Activated T-helper 2 cell treated with anti-CD3 and anti-CD28 coated beads, Interferon-gamma antibody, Interleukin-2, Interleukin-4, amounts not matched to agents 10 μg/mL and 5 μg/mL and 100 μg/mL, durations not matched to agents 14 hours and 24 hours and 36 hours (primary cell): Measurements from ENCODE around the gene ECSCR. TPM values are rescaled to one million over a fixed set of nuclear protein-coding genes. Genes with fewer than 3 reads are reported as not detected.
"Not testable (repeated sequence)": the region's sequence is repeated elsewhere in the genome, so short reads cannot be mapped to it uniquely, and the experiment has no call there.

Experiments
- DNase-seq: peaks from one replicate; pipeline ENCODE4 v3.0.0; 2021; ENCODE audit warnings: low spot score
- H3K27ac Mint-ChIP-seq: one replicate; pipeline ENCODE4 v1.8.0; 2021; ENCODE audit warnings: mixed read lengths
- H3K27me3 Mint-ChIP-seq: one replicate; pipeline ENCODE4 v1.8.0; 2021; ENCODE audit warnings: low read depth, mixed read lengths
- H3K36me3 Mint-ChIP-seq: one replicate; pipeline ENCODE4 v1.8.0; 2021; ENCODE audit warnings: low read depth, mixed read lengths
- H3K4me1 Mint-ChIP-seq: one replicate; pipeline ENCODE4 v1.8.0; 2021; ENCODE audit warnings: low read depth, mixed read lengths
- H3K4me3 Mint-ChIP-seq: one replicate; pipeline ENCODE4 v1.8.0; 2021; ENCODE audit warnings: low read depth, mild to moderate bottlenecking, moderate library complexity, mixed read lengths
- H3K9me3 Mint-ChIP-seq: one replicate; pipeline ENCODE4 v1.8.0; 2021; ENCODE audit warnings: mixed read lengths
- intact Hi-C: fragments of 100-400 bp; cut with micrococcal nuclease; formaldehyde crosslinking; loops from one replicate; pipeline ENCODE4 v1.15.1; 2023
- total RNA-seq: library from RNA; stranded (reverse); gene quantifications from 2 replicates; pipeline ENCODE4 v1.2.3, GENCODE V29; 2022

ECSCR gene
- total RNA-seq, 1 donor from 2014 or later, result 1.0 TPM

DNA sequence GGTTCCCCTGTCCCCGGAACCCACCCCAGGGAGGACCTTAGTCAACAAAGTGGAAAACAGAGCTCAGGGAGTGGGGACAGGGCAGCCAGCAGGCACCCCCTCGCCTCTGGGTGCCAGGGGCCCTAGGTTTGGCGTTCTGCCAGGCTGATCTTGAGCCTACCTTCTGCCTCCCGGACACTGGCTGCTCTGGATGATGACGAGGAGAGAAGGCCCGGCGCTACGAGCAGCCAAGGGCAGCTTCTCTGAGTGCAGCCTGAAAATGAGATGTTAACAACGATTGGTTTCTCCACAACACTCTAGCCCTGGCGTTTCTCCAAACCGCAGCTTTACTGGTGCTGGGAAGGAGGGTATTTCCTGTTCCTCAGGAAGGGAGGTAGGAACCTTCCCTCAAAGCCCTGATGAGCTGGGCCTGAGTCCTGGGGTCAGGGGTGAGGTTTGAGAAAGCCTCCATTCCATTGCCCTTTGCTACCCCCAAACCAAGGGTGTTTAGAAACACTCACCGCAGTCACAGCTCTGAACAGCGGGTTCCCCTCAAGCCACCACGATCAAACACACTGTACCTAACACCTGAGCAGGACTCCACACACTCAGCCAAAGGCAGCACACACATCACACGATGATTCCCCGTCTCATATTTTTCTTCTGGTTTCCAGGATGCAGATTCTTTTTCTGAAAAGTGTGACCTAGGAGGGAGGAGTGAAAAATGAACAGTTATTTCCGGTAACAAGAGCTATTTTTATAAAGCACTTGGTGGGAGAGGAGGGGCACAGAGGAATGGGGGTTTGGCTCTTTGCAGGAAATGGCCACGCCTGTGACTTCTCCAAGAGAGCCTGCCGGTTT is 19.7 kb upstream of the ECSCR start, which contains the start of gene STING1:
Gene STING1, minus strand, starts transcription at position 709 of the 840 bp plus-strand sequence. CDS start 1,054 bp downstream, outside the sequence.
- no peaks in the 10 kb centered on the region for H3K9me3 Mint-ChIP-seq
- peaks cover 30% of the 10 kb centered on the region for H3K4me1 Mint-ChIP-seq
- intact Hi-C loops, result loop anchor here (1.0 to 2.0 kb wide), 5 partner anchors 24 to 79 kb away; partner anchors contain the start of gene UBE2D2
- H3K27ac Mint-ChIP-seq, result peak within 1 kb of the TSS; percentile 99
- H3K4me3 Mint-ChIP-seq, result peak within 1 kb of the TSS; percentile 88
- peaks cover 45% of the 10 kb centered on the region for H3K36me3 Mint-ChIP-seq
- H3K27me3 Mint-ChIP-seq, result no peaks in the 10 kb centered on the region
- DNase-seq, result peak; percentile 55

- H3K4me3 Mint-ChIP-seq, result peak overlapping the region; percentile 88
- peaks cover 49% of the 10 kb centered on the region for H3K36me3 Mint-ChIP-seq
Measured at GRCh38 chr5:139481580-139482049, 19.1 kb upstream of the ECSCR start.

GRCh38 chr5:139481122-139481533 is 18.6 kb upstream of the ECSCR start:
- H3K4me3 Mint-ChIP-seq, result peak overlapping the region; percentile 88
- H3K27me3 Mint-ChIP-seq, result no peaks in the 10 kb centered on the region
- no peaks in the 10 kb centered on the region for H3K9me3 Mint-ChIP-seq
- H3K4me1 Mint-ChIP-seq, result peaks cover 32% of the 10 kb centered on the region
- no peak for DNase-seq
- intact Hi-C loops, result no loop called here
- H3K27ac Mint-ChIP-seq, result peak overlapping the region; percentile 99
- peaks cover 54% of the 10 kb centered on the region for H3K36me3 Mint-ChIP-seq

More at GRCh38 chr5:139481580-139482049, 19.1 kb upstream of the ECSCR start:
- DNase-seq, result no peak
- intact Hi-C loops, result loop anchor here (1.0 to 2.0 kb wide), 5 partner anchors 23 to 79 kb away; partner anchors contain the start of gene UBE2D2
- Mint-ChIP-seq H3K9me3 (no peaks in the 10 kb centered on the region), H3K4me1 (peaks cover 30% of the 10 kb centered on the region), H3K27ac (peak overlapping the region; percentile 99), H3K27me3 (no peaks in the 10 kb centered on the region)

GRCh38 chr5:139479729-139480128 is 17.2 kb upstream of the ECSCR start:
- H3K27ac Mint-ChIP-seq, H3K4me3 Mint-ChIP-seq, H3K27me3 Mint-ChIP-seq, DNase-seq, H3K9me3 Mint-ChIP-seq, intact Hi-C loops: not testable (repeated sequence)
- Mint-ChIP-seq H3K4me1 (peaks cover 44% of the 10 kb centered on the region), H3K36me3 (peaks cover 67% of the 10 kb centered on the region)

GRCh38 chr5:139478657-139479423 is 16.3 kb upstream of the ECSCR start:
- Mint-ChIP-seq H3K27ac (peak overlapping the region; percentile 40), H3K4me3 (peak overlapping the region; percentile 52), H3K36me3 (peaks cover 76% of the 10 kb centered on the region), H3K4me1 (peaks cover 50% of the 10 kb centered on the region)
- DNase-seq, H3K27me3 Mint-ChIP-seq, intact Hi-C loops, H3K9me3 Mint-ChIP-seq: not testable (repeated sequence)

DNA sequence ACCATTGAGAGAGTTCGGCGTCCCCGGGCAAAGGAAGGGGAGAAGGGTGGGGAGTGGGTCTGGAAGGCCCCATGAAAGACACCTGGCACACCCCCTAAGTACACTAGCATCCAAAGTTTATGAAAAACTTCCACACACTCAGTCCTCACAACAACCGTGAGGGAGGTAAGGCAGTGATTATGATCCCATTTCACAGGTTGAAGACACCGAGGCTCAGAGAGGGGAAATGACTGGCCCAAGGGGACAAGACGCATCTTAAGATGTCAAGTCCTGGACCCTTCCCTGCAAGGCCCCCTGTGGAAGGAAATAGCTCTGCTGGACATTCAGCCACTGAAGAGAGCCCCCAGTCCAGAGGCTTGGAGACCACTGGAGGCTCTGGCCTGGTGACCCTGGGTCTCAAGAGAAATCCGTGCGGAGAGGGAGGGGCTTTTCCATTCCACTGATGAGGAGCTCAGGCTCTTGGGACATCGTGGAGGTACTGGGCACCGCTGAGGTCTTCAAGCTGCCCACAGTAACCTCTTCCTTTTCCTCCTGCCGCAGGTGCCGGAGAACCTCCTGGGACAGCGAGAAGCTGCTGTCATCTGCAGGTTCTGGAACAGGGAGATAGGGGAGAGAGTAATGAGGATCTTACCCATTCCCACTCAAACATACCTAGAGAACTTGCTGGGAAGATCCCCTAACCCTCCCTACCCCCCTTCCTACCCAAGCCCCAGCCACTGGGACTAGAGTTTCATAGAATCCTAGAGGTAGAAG is 13.5 kb upstream of the ECSCR start:
- H3K4me1 Mint-ChIP-seq, result peaks cover 63% of the 10 kb centered on the region
- H3K27me3 Mint-ChIP-seq, result no peaks in the 10 kb centered on the region
- no peak overlapping the region for H3K4me3 Mint-ChIP-seq
- peaks cover 65% of the 10 kb centered on the region for H3K36me3 Mint-ChIP-seq
- peak overlapping the region; percentile 81 for H3K27ac Mint-ChIP-seq
- no peaks in the 10 kb centered on the region for H3K9me3 Mint-ChIP-seq
- DNase-seq, result no peak
- intact Hi-C loops, result no loop called here

- H3K9me3 Mint-ChIP-seq, result no peaks in the 10 kb centered on the region
- H3K4me3 Mint-ChIP-seq, result peak overlapping the region; percentile 44
- H3K27me3 Mint-ChIP-seq, result no peaks in the 10 kb centered on the region
- no peak for DNase-seq
- H3K36me3 Mint-ChIP-seq, result peaks cover 56% of the 10 kb centered on the region
- intact Hi-C loops, result loop anchor here (5.0 kb wide), 1 partner anchor 37 kb away; no protein-coding TSS in a partner anchor
- H3K4me1 Mint-ChIP-seq, result peaks cover 61% of the 10 kb centered on the region
- peak overlapping the region; percentile 81 for H3K27ac Mint-ChIP-seq
Measured at GRCh38 chr5:139474890-139475791, 12.6 kb upstream of the ECSCR start.

DNA sequence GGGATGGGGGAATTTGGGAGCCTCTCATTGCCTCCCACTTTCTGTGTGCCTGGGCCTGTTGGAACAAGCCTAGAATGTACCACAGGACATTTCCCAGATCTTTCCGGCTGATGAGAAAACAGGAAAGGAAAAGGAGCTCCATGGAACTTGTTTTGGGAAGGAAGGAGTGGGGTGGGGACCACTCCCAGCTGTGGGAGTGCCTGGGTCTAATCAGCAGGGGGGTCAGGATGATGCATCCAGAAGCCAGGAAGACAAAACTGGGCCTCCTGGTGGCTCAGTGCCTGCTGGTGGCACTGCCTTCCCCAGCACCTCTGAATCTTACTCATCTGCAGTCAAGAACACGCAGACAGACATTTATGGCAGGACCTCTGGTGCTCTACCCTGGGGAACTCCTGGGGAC is 11.0 kb upstream of the ECSCR start:
- H3K27ac Mint-ChIP-seq, result peak overlapping the region; percentile 61
- intact Hi-C loops, result loop anchor here (5.0 kb wide), 1 partner anchor 39 kb away; no protein-coding TSS in a partner anchor
- peaks cover 66% of the 10 kb centered on the region for H3K4me1 Mint-ChIP-seq
- no peaks in the 10 kb centered on the region for H3K9me3 Mint-ChIP-seq
- H3K36me3 Mint-ChIP-seq, result peaks cover 47% of the 10 kb centered on the region
- H3K27me3 Mint-ChIP-seq, result no peaks in the 10 kb centered on the region
- H3K4me3 Mint-ChIP-seq, result peak overlapping the region; percentile 28
- no peak for DNase-seq

- intact Hi-C loops, result loop anchor here (5.0 kb wide), 1 partner anchor 39 kb away; no protein-coding TSS in a partner anchor
- H3K27me3 Mint-ChIP-seq, result no peaks in the 10 kb centered on the region
Measured at GRCh38 chr5:139473105-139473504, 10.6 kb upstream of the ECSCR start.

DNA sequence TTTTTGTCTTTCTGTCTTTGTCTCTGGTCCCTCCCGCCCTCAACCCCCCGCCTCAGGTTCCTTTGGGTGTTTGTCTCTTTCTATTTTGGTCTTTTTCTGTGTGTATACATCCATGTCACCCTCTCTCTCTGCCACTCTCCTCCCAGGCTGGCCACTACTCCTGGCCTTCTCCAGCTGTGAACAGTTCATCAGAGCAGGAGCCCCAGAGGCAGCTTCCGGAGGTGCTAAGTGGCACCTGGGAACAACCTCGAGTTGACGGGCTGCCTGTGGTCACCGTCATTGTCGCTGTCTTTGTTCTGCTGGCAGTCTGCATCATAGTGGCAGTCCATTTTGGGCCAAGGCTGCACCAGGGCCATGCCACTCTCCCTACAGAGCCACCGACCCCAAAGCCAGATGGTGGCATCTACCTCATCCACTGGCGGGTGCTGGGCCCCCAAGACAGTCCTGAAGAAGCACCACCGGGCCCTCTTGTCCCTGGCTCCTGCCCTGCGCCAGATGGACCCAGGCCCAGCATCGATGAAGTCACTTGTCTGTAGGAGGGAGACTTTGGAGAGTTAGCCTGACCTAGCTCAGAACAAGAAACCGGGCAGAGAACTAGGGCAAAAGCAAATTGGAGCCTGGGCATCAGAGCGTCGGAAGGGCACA is 10.0 kb upstream of the ECSCR start:
- H3K27me3 Mint-ChIP-seq, result no peaks in the 10 kb centered on the region
- no peak for DNase-seq
- H3K4me3 Mint-ChIP-seq, result peak overlapping the region; percentile 47
- no peaks in the 10 kb centered on the region for H3K9me3 Mint-ChIP-seq
- intact Hi-C loops, result loop anchor here (5.0 kb wide), 1 partner anchor 40 kb away; no protein-coding TSS in a partner anchor
- H3K27ac Mint-ChIP-seq, result peak overlapping the region; percentile 74
- H3K36me3 Mint-ChIP-seq, result peaks cover 36% of the 10 kb centered on the region
- peaks cover 62% of the 10 kb centered on the region for H3K4me1 Mint-ChIP-seq

More at GRCh38 chr5:139473105-139473504, 10.6 kb upstream of the ECSCR start:
- Mint-ChIP-seq H3K4me3 (no peak overlapping the region), H3K27ac (peak overlapping the region; percentile 55), H3K4me1 (peaks cover 67% of the 10 kb centered on the region), H3K36me3 (peaks cover 42% of the 10 kb centered on the region), H3K9me3 (no peaks in the 10 kb centered on the region)
- DNase-seq, result no peak

GRCh38 chr5:139470821-139471300 is 8.3 kb upstream of the ECSCR start, which contains the start of gene SMIM33:
SMIM33 (plus strand) TSS chr5:139471004; CDS start chr5:139471122, 118 bp downstream.
- intact Hi-C loops, result loop anchor here (5.0 kb wide), 1 partner anchor 41 kb away; no protein-coding TSS in a partner anchor
- Mint-ChIP-seq H3K27me3 (no peaks in the 10 kb centered on the region), H3K4me3 (peak within 1 kb of the TSS; percentile 65), H3K4me1 (peaks cover 57% of the 10 kb centered on the region), H3K9me3 (no peaks in the 10 kb centered on the region), H3K27ac (peak within 1 kb of the TSS; percentile 89), H3K36me3 (peaks cover 22% of the 10 kb centered on the region)
- no peak for DNase-seq
